Stimulated activated naive CD4-positive, alpha-beta T cell (primary cell): ENCODE data around the gene MAJIN.
"Not testable (repeated sequence)": the region's sequence is repeated elsewhere in the genome, so short reads cannot be mapped to it uniquely, and the experiment has no call there.

Experiments used
- DNase-seq, 6 experiments: peaks; one replicate each; lab custom pipeline; 2025; lab: John Stamatoyannopoulos, UW

The MAJIN gene

DNA sequence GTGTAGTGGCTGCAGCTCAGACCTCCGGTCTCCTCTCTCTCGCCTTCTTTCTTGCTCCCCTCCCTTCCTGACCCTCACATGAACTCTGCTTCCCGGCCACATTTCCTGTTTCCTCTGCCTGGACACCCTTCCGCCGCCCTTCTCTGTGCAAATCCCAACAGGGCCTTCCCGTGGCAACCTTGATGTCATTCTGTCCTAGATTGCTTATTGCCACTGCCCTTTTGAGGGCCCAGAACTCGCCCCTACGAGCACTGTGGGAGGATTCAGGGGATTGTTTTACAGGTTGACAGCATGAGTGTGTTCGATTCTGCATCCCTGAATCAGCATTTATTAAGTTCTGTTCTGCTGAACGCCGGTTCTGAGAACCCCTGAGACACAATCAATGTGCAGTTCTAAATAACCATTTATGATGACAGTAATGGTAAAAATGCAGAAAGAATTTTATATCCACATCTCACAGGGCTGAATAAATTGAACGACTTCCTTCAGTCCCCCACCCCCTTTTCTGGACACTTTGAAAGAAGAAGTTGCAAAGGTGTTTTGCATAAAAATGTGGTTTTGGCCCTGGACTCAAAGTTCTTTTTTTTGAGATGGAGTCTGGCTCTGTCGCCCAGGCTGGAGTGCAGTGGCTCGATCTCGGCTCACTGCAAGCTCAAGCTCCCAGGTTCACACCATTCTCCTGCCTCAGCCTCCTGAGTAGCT lies 18.5 kb upstream of the MAJIN start:
- no peak for DNase-seq

DNA sequence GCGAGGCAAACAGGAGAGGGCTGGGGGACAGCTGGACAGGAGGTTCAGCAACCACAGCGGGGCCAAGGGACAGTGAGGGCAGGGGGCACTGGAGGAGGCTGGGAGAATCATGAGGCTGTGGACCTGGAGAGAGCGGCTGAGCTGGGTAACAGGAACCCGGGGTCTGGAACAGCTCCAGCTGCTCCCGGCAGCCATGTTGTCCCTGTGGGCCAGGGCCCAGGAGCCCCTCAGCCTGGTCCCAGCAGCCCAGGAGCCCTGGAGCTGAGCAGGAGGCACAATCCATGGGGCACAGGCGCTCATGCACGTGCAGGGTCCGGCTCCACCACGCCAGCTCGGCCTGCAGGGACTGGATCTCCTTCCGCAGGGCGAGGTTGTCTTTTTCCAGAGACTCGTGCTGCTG lies 17.5 kb upstream of the MAJIN start:
- DNase-seq, result no peak

DNA sequence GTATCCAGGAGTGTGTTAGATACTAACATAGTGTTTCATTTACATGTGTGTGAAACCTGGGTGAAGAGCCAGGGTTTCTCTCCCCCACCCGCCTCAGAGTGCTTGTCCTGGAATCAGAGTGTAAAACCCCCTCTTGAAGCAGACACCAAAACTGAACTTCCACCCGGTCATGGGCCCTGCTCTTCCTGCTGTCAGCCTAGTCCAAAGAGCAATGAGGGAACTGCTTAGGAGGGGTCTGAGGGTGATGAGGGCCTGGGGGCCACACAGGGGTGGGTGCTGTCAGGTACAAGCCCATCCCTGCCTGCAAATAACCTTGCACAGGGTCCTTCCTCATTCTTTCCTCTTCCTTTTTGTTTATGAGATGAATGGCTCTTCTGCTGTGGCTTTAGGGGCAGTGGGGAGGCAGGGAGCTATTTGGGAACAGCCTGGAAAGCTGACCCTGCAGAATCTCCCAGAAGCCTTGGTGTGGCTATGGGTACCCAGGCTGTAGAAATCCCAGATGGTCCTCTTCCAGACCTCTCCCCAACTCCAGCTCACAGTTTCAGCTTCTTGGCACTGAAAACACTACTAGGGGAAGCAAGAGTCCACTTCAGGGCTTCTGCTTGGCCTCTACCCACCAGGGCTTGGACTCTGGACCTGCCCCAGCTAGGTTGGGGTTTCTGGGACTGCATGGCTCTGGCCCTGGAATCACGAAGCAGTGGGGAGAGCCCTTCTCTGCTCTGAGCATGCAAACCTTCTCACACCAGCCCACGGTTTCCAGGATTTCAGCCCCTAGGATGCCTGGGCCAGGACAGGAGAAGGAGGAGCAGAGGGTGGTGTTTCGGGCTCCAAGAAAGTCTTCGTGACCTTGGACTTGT lies 16.3 kb upstream of the MAJIN start:
- DNase-seq, result no peak

DNA sequence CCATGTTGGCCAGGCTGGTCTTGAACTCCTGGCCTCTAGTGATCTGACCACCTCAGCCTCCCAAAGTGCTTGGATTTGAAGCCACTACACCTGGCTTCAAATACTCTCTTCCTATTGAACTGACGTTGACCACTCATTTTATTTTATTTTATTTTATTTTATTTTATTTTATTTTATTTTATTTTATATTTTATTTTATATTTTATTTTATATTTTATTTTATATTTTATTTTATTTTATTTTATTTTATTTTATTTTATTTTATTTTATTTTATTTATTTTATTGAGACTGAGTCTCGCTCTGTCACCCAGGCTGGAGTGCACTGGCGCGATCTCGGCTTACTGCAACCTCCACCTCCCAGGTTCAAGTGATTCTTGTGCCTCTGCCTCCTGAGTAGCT lies 11.4 kb upstream of the MAJIN start:
- DNase-seq, result not testable (repeated sequence)

DNA sequence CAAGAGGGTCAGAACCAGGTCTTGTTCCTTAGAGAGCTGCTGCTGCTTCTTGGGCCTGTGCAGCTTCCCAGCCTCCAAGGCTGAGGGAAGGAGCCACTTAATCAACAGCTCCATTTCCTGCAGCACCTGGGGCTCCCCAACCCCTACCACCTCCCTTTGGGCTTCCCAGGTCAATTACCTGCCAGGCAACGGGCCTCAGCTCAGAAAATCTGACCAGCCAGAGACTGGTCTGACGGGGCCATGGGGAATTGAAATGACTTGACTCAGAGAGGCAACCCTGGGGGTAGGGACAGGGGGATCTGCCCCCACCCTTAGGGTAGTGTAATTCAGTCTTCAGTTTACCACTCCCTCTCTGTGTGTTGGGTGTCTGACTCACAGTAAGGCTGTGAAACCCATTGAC lies 4.7 kb upstream of the MAJIN start:
- no peak for DNase-seq

DNA sequence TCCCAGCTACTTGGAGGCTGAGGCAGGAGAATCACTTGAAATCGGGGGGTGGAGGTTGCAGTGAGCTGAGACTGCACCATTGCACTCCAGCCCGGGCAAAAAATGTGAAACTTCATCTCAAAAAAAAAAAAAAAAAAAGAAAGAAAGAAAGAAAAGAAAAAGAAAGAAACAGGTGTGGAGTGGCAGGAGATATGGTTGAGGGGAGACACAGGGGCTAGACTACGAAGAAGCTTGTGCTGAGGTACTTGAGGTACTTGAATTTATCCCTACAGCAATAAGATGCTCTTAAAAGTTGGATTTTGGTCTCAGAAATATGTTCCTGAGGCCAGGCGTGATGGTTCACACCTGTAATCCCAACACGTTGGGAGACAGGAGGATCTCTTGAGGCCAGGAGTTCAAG lies 2.2 kb upstream of the MAJIN start:
- DNase-seq, result no peak

DNA sequence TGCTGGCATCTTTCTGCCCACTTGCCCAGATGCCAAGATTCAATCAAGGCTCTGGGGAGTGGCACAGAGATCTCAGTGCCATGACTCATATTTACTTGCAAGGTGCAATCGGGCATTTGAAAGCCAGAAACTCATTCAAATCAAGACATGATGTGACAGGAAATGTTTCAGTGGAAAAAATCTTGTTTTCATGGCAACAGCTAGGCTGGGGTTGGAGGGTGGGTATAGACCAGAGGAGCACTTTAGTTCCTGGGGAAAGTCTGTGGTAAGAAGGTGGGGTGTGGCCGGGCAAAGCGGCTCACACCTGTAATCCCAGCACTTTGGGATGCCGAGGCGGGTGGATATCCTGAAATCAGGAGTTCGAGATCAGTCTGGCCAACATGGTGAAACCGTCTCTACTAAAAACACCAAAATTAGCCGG lies 1.2 kb downstream of the MAJIN start:
- no peak for DNase-seq

DNA sequence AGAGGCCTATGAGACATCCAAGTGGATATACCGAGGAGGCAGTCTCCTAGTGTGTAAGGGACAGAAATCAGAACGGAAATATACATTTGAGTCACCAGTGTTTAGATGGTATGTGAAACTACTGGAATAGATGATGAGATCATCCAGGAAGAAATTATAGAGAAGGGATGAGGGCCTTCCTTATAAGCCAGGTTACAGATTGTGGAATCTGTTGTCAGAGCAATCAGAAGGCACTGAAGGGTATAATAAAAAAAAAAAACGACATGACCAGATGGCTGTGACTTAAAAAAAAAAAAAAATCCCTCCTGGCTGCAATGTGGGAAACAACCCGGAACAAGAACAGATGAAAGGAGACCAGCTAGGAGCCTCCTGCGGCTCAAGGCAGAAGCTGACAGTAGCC lies 2.7 kb downstream of the MAJIN start:
- no peak for DNase-seq

DNA sequence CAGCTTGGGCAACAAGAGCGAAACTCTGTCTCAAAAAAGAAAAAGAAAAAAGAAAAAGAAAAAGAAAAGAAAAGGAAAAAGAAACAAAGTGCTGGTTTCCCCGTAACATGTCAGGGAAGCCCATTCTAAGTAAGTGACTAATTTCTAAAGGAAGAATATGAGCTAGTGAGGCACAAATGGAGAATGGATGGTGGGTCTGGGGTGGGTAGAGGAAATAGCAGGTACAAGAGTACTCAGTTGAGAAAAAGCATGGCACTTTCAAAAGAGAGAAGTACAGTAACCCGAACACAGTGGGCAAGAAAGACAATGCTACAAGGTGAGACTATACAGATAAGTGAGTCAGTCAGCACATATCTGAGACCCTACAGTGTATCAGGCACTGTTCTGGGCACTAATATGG lies 4.5 kb downstream of the MAJIN start:
- DNase-seq, result no peak

DNA sequence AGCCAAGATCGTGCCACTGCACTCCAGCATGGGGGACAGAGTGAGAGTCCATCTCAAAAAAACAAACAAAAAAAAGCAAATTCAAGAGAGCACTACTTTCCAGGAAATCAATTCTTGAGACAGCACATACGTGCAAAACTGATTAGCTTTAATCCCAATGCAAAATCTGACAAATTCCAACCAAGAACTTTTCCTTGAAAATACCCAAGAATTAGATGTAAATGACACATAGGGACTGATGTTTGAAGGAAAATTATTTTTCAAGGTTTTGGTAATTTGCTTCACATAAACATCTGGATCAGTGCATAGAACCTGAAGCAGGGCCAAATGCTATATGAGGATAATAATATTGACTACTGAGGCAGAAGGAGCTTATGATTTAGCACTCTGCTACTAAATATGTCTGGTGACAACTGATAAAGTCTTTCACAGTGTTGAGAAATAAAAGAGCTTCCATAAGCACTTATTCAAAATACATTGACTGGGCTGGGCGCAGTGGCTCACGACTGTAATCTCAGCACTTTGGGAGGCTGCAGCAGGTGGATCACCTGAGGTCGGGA lies 8.8 kb downstream of the MAJIN start:
- DNase-seq, result no peak

DNA sequence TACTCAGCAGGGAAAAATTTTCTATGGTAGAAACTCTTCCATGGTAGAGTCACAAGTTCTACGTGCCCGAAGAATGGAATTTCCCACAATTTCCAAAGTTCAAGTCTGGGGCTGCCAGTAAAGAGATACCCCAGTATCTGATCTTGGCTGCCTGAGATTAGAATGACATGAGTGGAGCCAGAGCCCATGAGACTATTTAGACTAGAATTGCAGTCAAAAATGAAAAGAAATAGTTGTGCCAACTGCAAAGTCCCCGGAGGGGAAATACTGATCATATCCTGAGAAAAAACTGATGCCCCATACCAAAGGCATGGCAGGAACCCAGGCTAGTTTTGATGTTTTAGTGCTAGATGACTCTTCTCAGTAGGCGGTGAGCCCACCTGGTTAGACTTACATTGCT lies 11.2 kb downstream of the MAJIN start:
- DNase-seq, result no peak

DNA sequence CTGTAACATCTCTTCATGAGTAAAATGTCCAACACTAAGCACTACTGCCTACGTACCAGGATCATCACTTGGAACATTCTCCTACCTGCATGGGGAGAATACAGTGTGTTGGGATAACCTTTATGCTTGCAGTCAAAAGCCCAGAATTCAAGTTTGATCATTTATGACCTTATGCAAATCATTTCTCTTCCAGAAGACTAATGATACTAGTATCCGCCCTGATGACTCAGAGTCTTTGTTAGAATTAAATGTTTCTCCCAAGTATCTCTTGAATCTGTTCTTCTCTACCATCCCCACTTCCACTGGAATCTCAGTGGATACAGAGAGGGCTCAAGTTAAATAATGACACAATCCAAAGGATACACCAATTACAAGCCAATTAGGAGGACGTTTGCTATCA lies 12.4 kb downstream of the MAJIN start:
- no peak for DNase-seq

DNA sequence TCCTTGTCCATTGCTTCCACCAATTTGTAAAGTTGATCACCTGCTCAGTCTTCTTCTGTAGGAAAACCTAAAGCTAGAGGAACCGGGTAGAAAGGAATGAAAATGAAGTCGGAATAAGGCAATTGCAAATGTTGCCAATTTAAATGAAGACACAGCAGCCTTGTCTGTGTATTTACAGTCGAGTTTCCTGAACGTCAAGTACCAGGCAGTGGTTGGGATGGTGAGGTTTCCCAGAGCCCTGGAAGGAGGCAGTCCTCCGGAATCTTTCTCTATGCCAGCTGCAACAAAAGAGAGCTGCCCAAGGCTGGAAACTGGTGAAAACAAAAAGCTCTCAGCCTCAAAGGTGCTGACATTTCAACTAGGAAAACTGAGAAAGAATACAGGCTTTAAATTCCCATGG lies 17.7 kb downstream of the MAJIN start:
- DNase-seq, result no peak

DNA sequence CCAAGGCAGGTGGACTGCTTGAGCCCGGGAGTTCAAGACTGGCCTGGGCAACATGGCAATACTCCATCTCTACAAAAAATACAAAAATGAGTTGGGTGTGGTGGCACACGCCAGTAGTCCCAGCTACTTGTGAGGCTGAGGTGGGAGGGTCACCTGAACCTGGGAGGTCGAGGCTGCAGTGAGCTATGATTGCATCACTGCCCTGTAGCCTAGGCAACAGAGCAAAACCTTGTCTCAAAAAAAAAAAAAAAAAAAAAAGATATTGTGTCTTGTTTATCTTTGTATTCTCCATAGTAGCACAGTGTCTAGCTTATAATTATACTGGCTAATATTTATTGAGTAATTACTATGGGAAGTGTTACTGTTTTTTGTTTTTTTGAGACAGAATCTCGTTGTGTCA lies 20.4 kb downstream of the MAJIN start:
- no peak for DNase-seq

DNA sequence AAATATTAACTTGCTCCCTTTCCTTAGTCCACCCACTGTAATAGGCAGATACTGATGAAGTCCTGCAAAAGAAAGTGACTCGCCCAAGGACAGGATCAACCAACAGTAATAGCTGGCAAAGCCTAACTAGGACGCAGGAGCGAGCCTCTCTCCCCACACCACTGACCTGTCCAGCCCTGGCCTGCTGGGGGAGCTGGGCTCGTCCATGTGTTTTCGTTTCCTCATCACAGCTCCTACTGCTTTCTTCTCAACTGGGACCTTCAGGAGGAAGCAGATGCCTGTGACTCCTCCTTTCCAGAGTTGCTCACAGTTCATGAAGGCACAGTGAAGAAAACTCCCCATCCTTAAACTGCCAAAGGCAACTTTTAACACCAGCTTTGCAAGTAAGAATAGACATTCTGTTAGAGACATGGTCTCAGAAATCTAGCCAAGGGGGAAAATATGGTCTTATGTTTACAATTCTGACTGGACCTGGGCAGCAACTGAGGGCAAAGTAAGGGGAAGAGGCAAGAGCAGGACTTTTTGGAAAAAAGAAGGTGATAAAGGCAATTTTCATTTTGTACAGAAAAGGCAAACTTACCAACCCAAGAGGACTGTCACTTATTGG lies 24.6 kb downstream of the MAJIN start:
- no peak for DNase-seq

DNA sequence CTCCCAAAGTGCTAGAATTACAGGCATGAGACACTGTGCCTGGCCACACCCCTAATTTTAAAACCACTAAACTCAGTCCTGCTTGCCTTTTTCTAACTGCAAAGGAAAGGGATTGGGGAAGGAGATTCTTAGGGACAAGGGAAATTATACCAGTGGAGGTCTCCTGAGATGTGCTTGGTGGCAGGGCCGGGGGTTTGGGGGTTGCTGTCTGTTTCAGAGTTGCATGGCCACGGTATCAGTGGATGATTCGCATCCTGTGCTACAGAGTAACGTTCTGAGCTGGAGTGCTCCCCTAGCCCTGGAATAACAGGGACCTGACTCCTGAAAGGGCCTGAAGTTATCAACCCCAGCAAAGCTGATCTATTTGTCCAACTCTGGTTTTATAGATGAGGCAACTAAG lies 35.4 kb downstream of the MAJIN start:
- DNase-seq, result no peak

DNA sequence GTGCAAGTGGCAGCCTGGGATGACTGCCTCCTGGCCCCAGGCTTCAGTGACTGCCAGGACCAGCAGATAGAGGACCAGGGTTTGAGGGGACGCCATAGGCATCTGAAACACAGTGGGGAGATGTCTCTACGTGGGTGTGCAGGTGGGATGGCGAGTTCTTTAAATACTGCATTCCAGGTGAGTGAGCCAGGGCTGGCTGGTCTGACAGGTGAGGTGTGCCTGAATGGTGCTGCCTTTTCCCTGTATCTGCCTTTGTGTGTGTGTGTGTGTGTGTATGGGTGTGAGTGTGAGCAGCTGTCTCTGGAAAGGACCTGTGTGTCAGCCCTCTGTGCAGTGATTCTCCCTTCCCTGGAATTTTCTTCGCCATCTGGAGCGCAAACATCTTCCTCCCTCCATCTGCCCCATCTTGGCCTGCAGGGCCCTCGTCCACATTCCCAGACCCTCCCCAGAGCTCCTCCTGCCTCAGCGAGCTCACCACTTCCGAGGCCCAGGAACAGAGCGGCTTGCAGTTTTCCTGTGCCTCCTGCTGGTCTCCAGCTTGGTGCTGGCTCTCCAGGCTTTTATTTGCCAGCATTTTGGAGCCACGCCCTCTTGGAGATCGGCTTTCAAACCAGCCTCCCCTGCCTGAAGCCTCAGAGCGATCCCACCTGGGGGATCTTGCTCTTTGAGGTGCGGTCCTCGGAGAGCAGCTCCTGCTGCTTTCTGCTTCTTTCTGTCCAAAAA lies 36.4 kb downstream of the MAJIN start, which contains the start of gene GPHA2:
Gene GPHA2 (minus strand): TSS at position 535 of the 723 bp plus-strand sequence. CDS start 433 bp downstream, at position 102.
- DNase-seq, result no peak

DNA sequence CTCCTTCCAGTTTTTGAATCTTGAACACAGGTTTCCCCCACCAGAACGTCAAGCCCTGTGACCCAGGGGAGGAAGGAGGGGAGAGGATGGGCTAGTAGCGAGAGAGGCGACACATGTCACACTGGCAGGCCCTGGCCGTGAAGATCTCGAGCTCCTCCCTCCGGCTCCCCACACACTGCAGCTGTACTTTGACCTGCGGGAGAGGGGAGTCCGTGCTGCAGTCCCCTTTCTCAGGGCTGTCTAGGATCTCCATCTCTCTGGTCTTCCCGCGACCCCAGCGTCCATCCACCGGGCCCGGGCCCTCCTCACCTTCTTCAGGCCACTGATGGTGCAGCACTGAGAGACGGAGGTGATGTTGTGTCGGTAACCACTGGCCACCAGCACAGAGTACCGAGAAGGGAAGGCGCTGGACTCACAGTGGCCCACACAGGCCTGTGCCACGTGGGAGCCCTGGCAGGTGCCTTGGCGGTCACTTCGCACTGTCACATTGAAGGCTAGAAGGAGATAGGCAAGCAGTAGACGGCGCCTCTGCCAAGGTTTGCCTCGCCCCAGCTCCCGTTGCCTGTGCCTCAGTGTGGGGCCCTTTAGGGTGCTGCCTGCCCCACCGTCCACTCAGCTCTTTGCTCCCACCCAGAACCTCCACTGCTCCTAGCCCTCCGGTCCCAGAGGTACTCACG lies 37.1 kb downstream of the MAJIN start:
- DNase-seq, result no peak

DNA sequence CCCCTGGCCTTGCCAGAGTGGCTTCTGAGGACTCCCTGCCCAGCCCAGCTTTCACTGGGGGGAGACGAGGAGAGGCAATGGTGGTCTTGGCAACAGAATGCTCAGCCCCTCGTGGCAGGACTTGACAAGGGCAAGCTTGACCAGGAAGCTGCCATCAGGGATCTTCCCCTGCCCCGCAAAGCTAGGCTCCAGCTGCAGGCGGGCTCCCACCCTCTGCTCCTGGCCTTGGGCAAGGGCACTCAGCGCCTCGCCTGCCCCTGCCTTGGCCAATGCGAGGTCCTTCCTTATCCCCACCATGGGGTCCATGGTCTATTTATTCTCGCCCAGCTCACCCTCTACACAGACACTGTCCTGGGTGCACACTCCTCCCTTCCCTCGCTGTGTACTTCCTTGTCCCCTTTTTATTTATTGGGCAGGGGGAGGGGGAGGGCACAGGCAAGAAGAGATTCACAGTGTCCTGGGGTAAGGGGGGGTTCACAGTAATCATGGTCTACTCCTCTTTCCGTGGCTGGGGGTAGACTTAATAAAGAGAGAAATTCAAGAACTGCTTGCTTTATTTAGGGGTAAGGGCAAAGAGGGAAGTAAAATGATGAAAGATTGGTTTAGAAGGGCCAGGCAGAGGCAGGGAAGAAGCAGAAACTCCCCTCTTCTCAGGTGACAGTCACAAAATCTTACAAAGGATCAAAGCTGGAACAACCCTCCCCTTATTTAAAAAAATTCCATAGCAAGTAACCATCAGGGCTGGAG lies 37.8 kb downstream of the MAJIN start:
- DNase-seq, result no peak

DNA sequence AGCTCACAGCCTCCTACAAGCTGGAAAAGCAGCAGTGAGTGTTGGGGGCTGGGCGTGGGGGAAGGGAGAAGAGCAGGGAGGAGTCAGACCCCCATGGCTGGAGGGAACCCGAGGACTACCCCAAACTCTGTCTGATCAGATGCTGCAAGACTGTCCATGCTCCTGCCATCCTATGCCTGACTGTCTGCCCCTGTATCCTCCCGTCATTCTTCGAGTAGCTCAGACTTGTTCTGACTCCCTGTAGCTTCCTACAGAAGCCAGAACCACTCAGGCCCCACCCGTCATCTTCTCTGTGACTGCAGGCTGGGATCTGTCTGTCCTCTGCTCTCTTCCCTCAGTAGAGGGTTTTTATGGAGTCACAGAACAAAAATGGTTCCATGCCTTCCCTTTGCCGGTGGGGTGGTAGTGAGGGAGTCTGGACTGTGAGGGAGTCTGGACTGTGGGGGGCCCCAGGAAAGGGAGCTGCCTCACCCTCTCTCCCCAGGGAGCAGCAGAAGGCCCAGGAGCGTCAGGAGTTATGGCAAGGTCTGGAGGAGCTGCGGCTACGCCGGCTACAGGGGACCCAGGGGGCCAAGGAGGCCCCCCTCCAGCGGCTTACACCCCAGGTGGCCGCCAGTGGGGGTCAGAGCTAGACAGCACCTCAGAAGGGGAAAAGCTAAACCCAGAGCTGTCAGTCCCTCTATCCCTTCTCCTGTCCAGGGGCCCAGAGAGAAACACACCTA lies 38.5 kb downstream of the MAJIN start:
- no peak for DNase-seq
